ENCODE data around the gene B3GNT5. TPM values are rescaled to one million over a fixed set of nuclear protein-coding genes. Genes with fewer than 3 reads are reported as not detected.
A peak's percentile ranks its signal among the peaks of the same experiment; 100 is the strongest.

Gene B3GNT5
- total RNA-seq, 2 donors from 2014 or later: 10.5 to 18.0 TPM

DNA sequence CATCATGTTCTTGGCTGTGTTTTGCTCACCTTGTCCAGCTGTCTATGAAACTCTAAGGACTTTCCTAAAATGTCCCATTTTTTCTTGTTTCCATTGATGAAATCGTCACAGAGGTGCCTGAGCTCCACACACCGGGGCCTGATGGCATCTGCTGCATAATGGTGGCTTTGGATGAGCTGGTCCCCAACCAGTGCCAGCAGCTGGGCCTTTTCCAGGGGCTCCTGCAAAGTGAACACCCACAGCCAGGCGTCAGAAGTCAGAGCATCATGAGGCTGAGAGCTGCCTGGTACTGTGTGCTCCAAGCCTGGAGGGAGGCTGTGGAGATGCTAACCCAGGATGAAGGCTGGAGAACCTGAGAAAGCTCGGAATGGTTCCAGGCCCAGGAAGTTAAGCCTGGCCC, 46.9 kb downstream of the B3GNT5 start:
- TF ChIP-seq, protein P1, sequence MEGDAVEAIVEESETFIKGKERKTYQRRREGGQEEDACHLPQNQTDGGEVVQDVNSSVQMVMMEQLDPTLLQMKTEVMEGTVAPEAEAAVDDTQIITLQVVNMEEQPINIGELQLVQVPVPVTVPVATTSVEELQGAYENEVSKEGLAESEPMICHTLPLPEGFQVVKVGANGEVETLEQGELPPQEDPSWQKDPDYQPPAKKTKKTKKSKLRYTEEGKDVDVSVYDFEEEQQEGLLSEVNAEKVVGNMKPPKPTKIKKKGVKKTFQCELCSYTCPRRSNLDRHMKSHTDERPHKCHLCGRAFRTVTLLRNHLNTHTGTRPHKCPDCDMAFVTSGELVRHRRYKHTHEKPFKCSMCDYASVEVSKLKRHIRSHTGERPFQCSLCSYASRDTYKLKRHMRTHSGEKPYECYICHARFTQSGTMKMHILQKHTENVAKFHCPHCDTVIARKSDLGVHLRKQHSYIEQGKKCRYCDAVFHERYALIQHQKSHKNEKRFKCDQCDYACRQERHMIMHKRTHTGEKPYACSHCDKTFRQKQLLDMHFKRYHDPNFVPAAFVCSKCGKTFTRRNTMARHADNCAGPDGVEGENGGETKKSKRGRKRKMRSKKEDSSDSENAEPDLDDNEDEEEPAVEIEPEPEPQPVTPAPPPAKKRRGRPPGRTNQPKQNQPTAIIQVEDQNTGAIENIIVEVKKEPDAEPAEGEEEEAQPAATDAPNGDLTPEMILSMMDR (conservative IDR thresholded peaks at IDR 0.05): no peak
- Histone ChIP-seq H3K9me3 (ENCODE audit: control insufficient read depth, low read length) (no peaks in the 10 kb centered on the region), H3K27me3 (ENCODE audit: control insufficient read depth, insufficient read depth, low read length, poor library complexity, severe bottlenecking) (no peaks in the 10 kb centered on the region), H3K9ac (ENCODE audit: extremely low read depth, low read length, poor library complexity, severe bottlenecking) (no peak overlapping the region), H3K4me1 (ENCODE audit: control insufficient read depth, insufficient read depth, low read length) (no peaks in the 10 kb centered on the region), H3K36me3 (ENCODE audit: control insufficient read depth, insufficient read depth, low read length) (peaks cover 98% of the 10 kb centered on the region), H3K27ac (ENCODE audit: low read depth, low read length) (no peak overlapping the region), H3K4me3 (ENCODE audit: low read length) (no peak overlapping the region)
- H3K27me3 Mint-ChIP-seq (ENCODE audit: insufficient read depth): no peaks in the 10 kb centered on the region
- 81 to 92% methylated on average over 3 to 4 of the region's 4 CpGs for WGBS, 2 experiments (ENCODE audit: insufficient coverage in 1 of 2, insufficient read length in 1 of 2)
- no peaks in the 10 kb centered on the region for H3K4me1 Mint-ChIP-seq
- H3K27ac Mint-ChIP-seq: no peak overlapping the region
- H3K9me3 Mint-ChIP-seq: no peaks in the 10 kb centered on the region
- no peak for DNase-seq
- no peak overlapping the region for H3K4me3 Mint-ChIP-seq
- H3K36me3 Mint-ChIP-seq (ENCODE audit: low read depth): peaks cover 84% of the 10 kb centered on the region

DNA sequence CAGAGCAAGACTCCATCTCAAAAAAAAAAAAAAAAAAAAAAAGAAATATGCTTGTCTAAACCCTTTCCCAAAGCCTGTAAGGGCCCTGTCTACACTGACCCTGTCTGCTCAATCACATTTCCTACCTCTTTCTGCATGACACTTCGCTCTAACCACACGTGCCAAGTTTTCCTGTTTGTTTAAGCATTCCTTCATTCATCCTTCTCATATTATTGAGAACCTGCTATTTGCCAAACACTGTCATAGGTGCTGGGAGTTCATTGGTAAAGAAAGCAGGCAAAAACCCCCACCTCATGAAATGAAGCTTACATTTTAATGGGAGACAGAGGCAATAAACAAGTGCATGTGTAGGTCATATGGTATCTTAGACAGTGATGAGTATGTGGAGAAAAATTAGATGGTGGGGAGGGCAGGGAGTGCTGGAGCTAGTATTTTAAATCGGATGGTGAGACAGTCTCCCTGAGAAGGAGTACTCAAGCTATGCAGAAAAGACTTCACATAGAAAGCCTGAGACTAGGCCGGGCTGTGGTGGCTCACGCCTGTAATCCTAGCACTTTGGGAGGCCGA, 48.0 kb downstream of the B3GNT5 start:
- H3K36me3 Mint-ChIP-seq (ENCODE audit: low read depth): peaks cover 83% of the 10 kb centered on the region
- no peaks in the 10 kb centered on the region for H3K4me1 ChIP-seq (ENCODE audit: control insufficient read depth, insufficient read depth, low read length)
- H3K27ac Mint-ChIP-seq: no peak overlapping the region
- no peak overlapping the region for H3K4me3 Mint-ChIP-seq
- TF ChIP-seq, protein P1 (conservative IDR thresholded peaks at IDR 0.05): no peak
- H3K4me1 Mint-ChIP-seq: no peaks in the 10 kb centered on the region
- H3K27me3 ChIP-seq (ENCODE audit: control insufficient read depth, insufficient read depth, low read length, poor library complexity, severe bottlenecking): no peaks in the 10 kb centered on the region
- H3K9me3 ChIP-seq (ENCODE audit: control insufficient read depth, low read length): no peaks in the 10 kb centered on the region
- 96 to 100% methylated on average over 2 to 6 of the region's 6 CpGs for WGBS, 2 experiments (ENCODE audit: insufficient coverage in 1 of 2, insufficient read length in 1 of 2)
- H3K9ac ChIP-seq (ENCODE audit: extremely low read depth, low read length, poor library complexity, severe bottlenecking): no peak overlapping the region
- H3K27ac ChIP-seq (ENCODE audit: low read depth, low read length): no peak overlapping the region
- no peaks in the 10 kb centered on the region for H3K27me3 Mint-ChIP-seq (ENCODE audit: insufficient read depth)
- peaks cover 97% of the 10 kb centered on the region for H3K36me3 ChIP-seq (ENCODE audit: control insufficient read depth, insufficient read depth, low read length)
- no peak for DNase-seq
- H3K4me3 ChIP-seq (ENCODE audit: low read length): no peak overlapping the region
- H3K9me3 Mint-ChIP-seq: no peaks in the 10 kb centered on the region

DNA sequence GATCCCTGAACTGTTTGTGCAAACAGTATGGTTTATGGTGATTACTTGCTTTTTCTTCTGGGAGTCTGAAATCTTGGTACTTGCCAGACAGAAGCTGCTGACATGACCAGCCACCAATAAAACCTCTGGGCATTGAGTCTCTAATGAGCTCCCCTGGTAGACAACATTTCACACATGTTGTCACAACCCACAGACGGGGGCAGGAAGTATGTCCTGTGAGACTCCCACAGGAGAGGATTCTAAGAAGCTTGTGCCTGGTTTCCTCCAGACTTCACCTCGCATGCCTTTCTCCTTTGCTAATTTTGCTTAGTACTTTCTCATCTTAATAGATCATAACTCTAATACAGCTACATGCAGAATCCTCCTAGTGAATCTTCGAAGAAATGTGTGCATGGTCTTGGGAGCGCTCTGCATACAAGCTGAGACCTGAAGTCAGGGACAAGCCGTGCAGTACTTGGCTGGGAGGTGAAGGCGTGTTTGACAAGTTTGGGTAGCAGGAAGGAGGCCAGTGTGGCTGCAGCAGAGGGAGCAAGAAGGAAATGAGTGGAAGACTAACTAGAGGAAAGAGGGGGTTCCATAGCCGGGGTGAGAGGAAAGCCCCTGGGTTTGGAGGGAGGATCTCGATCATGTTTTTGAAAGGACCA, 49.0 kb downstream of the B3GNT5 start:
- 93 to 94% methylated on average over 8 of the region's 8 CpGs for WGBS, 2 experiments (ENCODE audit: insufficient coverage in 1 of 2, insufficient read length in 1 of 2)
- Histone ChIP-seq H3K4me3 (ENCODE audit: low read length) (no peak overlapping the region), H3K36me3 (ENCODE audit: control insufficient read depth, insufficient read depth, low read length) (peaks cover 97% of the 10 kb centered on the region), H3K27ac (ENCODE audit: low read depth, low read length) (no peak overlapping the region), H3K27me3 (ENCODE audit: control insufficient read depth, insufficient read depth, low read length, poor library complexity, severe bottlenecking) (no peaks in the 10 kb centered on the region), H3K9ac (ENCODE audit: extremely low read depth, low read length, poor library complexity, severe bottlenecking) (no peak overlapping the region), H3K4me1 (ENCODE audit: control insufficient read depth, insufficient read depth, low read length) (no peaks in the 10 kb centered on the region), H3K9me3 (ENCODE audit: control insufficient read depth, low read length) (no peaks in the 10 kb centered on the region)
- Mint-ChIP-seq H3K4me3 (no peak overlapping the region), H3K27me3 (ENCODE audit: insufficient read depth) (no peaks in the 10 kb centered on the region), H3K4me1 (peaks cover 1% of the 10 kb centered on the region), H3K27ac (peak overlapping the region; percentile 36), H3K36me3 (ENCODE audit: low read depth) (peaks cover 83% of the 10 kb centered on the region), H3K9me3 (no peaks in the 10 kb centered on the region)
- DNase-seq: no peak
- TF ChIP-seq, protein P1 (conservative IDR thresholded peaks at IDR 0.05): no peak

Measured in endodermal cell (in vitro differentiated cells).